ENCODE measurements around the gene F12.
"Not testable (repeated sequence)": the region's sequence is repeated elsewhere in the genome, so short reads cannot be mapped to it uniquely, and the experiment has no call there.

Gene F12

DNA sequence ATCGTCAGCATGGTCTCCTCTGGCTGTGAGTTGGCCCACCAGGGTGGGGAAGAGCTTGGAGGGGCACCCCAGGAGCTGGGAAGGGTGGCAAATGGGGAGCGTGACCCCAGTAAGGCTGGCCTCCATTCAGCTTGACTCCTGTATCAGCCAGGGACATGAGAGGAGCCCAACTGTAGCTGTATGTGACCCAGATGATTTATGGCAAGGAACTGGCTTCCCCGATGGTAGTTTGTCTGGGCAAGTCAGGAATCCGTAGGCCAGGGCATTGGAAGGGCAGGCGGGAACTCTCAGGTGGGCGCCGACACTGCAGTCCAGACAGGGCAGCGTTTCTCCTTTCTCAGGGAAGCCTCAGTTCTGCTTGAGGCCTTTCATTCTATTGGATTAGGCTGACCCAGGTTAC, 22.8 kb downstream of the F12 start:
- no peak for DNase-seq (ENCODE audit: low spot score)

DNA sequence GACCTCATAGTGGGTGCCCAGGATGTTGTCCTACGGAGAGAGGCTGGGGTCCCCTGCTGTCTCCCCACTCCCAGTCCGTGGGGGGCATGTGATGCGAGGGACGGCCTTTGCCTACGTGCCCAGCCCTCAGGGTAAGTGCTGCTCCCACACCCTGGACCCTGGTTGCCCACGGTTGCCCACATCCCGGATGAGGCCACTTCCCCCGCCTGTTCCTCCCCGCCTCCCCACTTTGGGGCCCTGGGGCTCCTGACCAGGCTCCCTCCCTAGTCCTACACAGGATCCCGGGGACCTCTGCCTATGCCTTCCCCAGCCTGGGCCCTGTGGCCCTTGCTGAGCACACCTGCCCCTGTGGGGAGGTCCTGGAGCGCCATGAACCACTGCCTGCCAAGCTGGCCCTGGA, 23.6 kb downstream of the F12 start:
- DNase-seq (ENCODE audit: low spot score): no peak

DNA sequence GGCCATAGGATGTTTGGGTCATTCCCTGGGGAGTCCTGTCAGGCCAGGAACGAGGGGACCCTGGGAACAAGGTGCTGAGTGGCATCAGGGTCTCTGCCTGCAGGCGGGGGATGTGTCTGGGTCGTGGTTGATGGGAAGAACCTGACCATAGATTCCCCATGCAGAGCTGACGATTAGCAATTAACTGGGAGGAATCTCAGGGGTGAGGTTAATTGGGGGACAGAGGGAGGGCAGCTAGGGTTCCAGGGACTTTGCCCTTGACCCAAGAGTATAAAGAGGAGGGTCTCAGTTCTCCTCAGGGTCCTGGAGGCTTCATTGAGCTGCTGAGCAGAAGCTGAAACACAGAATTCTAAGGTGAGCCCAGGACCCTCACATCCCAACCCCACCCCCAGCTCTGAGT, 25.2 kb downstream of the F12 start, which contains the start of gene SLC34A1:
SLC34A1 (plus strand) TSS at position 301 of the 400 bp plus-strand sequence. CDS start 1,308 bp downstream, outside the sequence.
- DNase-seq (ENCODE audit: low spot score): no peak

DNA sequence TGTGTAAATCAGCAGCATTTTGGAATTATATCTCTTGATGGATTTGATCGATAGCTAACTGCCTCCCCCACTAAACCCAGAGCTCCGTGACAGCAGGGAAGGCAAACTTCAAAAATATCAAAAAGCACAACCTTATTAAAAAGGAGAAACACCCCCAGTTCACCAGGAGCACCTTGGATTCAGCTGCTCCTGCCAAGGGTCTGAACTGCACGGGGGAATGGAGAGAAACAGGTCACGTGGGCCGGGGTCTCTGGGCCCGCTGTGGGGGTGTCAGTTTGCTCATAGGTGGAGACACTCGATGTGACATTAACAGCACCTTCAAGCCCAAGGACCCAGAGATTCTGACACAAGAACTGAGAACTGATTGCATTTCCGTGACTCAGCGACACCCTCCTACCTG, 26.2 kb downstream of the F12 start:
- DNase-seq (ENCODE audit: low spot score): no peak

- no peak for DNase-seq (ENCODE audit: low spot score)
Observed at GRCh38 chr5:177382423-177383029, 26.8 kb downstream of the F12 start.

DNA sequence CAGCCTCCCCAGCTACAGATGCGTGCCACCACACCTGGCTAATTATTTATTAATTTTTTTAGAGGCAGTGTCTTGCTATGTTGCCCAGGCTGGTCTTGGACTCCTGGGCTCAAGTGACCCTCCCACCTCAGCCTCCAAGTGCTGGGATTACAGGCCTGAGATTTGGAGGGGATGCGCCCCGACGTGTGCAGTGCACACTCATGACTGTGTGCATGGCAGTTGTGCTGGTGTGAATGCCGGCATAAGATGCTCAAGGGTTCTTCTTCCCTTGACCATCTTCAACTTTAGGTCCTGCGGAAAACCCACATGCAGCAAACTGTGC, 28.6 kb downstream of the F12 start:
- no peak for DNase-seq (ENCODE audit: low spot score)

- DNase-seq (ENCODE audit: low spot score): peak; percentile 46
Observed at GRCh38 chr5:177378884-177379883, 30.2 kb downstream of the F12 start.

DNA sequence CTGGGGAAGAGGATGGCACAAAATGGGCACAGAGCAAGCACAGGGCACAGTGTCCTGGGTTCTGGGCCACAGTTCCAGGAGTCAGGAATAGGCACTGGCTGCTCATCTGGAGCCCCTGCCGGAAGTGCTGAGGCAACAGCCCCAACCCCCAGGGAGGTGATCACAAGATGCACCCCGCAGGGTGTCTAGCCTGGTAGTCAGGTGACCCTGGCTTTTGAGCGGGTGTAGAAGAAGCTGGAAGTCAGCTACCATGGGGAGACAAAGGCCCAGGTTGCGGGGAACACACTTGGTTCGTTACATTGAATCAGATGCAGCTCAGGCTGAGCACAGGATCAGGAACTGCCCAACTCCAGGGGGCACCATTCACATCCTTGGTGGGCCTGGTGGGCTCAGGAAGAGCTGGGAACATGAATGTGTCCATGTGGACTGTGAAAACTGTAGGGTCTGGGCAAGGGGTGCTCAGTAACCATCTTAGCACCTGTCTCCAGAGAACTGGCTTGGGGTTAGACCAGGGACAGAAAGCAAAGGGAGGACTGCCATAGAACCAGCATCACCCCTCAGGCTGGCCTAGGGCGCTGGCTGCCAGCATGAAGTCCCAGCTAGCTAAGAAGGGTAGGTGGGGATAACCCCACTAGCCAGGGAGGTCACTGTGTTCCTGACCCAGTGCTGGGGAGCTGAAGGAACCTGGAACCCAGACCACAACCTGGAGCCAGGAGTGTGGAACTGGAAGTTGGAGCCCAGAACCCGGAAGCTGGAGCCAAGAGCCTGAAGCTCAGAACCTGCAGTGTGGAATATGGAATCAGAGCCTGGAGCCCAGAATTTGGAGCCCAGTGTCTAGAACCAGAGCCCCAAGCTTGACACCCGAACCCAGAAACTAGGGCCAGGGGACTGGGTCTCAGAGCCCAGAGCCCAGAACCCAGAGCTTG, 31.2 kb downstream of the F12 start:
- DNase-seq (ENCODE audit: low spot score): no peak

DNA sequence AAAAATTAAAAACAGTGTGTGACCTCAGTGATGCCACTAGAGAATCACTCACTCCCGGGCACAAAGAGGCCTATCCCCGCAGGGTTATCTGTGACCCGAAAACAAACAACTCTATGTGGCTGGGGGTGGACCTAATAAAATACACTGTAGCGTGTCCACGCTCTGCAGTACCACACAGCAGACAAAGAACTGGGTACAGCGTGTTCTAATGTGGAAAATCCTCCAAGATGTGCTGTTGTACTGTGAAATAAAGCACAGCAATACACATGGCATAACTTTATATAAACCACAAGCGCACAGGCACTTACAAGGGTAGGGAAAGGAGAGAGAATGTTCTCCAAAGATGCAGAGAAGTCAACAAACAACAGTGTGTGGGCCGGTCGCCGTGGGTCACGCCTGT, 33.3 kb downstream of the F12 start:
- no peak for DNase-seq (ENCODE audit: low spot score)

- not testable (repeated sequence) for DNase-seq (ENCODE audit: low spot score)
Observed at GRCh38 chr5:177375516-177375915, 33.8 kb downstream of the F12 start.

- DNase-seq (ENCODE audit: low spot score): no peak
Observed at GRCh38 chr5:177374211-177374610, 35.2 kb downstream of the F12 start.

- no peak for DNase-seq (ENCODE audit: low spot score)
Observed at GRCh38 chr5:177373806-177374205, 35.6 kb downstream of the F12 start.

DNA sequence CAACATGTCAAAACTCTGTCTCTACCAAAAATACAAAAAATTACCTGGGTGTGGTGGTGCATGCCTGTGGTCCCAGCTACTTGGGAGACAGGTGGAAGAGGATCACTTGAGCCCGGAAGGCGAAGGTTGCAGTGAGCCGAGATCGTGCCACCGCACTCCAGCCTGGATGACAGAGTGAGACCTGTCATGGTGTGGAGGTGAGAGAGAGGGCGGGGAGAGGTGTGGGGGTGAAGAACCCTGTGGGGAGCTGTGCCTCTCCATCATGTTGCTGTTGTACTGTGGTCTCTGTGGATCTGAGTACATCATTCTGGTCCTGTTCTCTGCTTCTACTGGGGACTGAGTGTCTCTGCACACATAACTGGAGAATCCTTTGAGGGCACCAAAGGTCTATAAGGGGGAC, 36.5 kb downstream of the F12 start:
- DNase-seq (ENCODE audit: low spot score): peak; percentile 37

DNA sequence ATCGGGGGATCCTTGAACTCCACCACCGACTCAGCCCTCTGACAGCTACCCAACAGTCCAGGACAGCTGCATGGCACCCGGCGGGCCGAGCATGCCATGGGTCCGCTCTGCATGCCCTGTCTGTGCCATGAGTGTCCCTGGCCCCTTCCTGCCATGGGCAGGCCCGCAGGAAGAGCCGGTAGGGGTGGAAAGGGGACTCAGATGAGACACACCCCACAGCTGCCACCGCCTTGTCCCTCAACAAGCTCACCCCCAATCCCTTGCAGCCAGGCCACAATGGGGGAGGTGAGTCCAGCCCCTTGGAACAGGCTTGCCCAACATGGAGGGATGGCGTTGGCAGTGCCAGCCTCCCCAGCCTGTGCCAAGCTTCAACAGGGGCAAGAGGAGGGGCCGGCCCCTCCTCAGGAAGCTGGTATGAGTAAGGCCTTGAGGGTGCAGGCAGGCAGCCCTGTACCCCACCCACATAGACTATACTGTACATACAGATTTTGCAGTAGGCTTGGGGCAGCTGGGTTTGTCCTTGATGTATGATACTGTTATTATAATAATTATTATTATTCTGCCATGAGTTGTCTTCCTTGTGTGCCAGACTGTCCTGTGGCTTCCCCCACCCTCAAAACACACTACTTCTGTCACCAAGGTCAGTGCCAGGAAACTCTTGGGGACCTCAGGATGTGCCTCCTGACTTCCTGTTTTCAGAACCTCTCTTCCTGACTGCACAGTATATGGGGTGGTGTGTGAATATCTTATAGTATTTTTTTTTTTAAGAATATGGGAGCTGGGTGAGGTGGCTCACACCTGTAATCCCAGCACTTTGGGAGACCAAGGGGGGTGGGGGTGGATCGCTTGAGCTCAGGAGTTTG, 37.1 kb downstream of the F12 start:
- peak; percentile 63 for DNase-seq (ENCODE audit: low spot score)

DNA sequence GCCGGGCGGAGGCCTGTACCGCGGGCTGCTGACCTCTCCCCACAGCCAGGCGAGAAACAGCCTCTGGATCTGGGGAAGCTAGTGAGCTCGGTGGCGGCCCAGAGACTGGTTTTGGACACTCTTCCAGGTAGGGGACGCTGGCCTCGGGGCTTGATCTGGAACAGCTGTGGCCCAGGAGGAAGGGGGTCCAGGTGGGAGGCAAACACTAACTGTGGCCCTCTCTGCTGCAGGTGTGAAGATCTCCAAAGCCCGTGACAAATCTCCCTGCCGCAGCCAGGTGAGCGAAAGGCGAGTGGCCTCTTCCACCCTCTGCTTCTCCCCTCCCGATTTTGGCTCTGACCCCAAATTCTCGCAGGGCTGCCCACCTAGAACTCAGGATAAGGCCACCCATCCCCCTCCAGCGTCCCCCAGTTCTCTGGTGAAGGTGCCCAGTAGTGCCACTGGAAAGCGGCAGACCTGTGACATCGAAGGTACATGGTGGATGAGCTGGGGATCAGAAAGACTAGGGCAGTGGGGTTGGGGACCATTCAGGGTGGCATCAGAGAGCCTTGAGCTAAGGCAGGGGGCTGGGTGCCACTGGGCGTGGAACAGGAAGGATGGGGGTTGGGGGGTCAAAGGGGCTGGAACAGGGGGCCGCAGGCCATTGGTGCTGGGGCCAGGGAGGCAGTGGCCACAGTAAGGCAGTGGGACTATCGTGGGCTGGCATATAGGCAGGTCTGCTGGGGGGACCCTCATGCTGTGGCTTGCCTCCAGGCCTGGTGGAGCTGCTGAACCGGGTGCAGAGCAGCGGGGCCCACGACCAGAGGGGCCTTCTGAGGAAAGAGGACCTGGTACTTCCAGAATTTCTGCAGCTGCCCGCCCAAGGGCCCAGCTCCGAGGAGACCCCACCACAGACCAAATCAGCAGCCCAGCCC, 38.0 kb downstream of the F12 start:
- no peak for DNase-seq (ENCODE audit: low spot score)

GRCh38 chr5:177370488-177371119, 38.8 kb downstream of the F12 start:
- DNase-seq (ENCODE audit: low spot score): peak; percentile 68

DNA sequence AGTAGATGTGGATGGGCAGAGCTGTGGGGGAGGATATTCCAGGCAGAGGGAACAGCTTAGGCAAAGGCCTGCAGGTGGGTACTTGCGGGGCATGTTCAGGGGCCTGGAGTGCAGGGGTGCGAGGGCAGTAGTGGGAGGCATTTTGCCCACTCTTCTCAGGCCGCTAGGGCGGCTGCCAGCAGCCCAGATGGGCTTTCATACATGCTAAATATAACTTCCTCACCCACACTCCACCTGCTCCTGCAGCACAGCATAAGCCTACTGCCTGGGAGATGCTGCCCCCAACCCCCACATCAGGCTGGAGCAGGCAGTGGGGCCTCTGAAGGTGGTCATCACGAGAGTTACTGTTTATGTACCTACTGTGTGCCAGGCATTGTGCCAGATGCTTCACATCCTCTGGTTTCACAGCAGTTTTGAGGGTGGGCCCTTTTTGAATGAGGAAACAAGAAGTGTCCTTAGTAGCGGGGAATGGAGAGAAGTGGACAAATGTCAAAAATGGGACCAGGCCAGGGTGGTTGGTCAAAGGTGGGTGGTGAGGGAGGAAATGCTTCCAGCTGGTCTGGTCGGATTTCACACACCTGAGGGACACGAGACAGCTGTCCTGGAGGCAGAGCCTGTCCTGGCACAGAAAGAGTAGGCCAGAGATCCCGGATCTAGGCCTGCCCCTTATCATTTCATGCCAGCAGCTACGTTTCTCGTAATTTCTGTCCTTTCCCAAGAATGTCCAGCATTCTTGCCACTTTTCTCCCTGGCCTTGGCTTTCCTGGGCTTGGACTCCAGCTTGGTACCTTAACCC, 39.5 kb downstream of the F12 start:
- no peak for DNase-seq (ENCODE audit: low spot score)

DNA sequence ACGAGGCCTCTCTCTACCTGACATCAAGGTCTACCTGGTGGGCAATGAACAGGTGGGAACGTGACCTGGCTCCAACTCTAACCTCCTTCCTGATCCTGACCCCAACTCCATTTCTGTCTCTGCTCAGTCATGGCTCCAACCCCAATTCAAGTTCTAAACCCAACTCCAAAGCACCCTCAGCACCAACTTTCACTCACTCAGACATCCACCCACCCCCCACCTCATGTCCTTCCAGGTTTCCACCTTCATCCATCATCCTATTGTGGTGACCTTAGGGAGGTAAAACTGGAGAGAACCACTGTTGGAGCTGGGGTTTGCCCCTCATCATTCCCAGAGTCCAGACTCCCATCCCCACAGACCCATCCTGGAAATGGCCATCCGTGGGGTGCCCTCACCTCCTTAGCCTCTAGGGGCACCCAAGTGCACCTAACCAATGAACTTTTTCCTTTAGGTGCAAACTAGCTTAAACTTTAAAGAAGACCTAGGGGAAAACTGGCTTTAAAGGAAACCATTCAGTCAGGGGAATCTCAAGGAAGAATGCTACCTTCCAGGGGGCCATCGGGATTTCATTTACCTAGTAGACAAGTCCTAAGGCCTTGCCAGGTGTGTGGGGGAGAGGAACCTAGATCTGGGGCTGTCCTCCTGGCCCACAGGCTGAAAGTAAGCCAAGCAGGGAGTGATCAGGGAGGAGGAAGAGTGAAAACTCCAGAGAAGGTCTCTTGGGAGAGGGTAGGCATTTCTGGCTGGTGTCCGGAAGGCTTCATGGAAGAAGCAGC, 40.3 kb downstream of the F12 start:
- DNase-seq (ENCODE audit: low spot score): no peak
